ENCODE measurements around the gene PTPRU. TPM values are rescaled to one million over a fixed set of nuclear protein-coding genes. Genes with fewer than 3 reads are reported as not detected.

Gene PTPRU
- total RNA-seq, 1 experiment from 2014 or later = 45.5 TPM

DNA sequence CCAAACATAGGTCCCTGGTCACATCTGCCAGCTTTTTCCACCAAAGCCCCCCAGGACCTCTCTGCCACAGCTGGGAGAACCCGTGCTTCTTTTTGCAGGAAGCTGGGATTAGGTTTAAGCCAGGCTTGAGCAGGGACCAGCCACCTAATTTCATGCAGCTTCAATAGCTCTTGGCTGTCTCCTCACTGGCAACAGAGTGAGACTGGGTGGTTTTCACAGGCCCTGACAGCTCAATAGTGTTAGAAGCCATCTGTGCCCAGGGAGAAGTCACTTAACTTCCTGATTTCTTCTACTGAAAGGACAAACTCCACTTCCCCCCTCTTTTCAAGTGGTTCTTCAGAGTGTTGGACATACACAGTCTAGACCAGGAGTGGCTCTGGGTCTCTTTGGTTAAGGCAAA, 34.3 kb upstream of the PTPRU start:
- Histone ChIP-seq H3K27ac (ENCODE audit: insufficient read length, low read depth, low read length) (no peak overlapping the region), H2BK20ac (ENCODE audit: low read depth, low read length, poor library complexity, severe bottlenecking) (no peak overlapping the region), H2BK15ac (ENCODE audit: low read depth, low read length) (no peak overlapping the region), H3K9me3 (ENCODE audit: control insufficient read depth, low read depth, low read length) (no peaks in the 10 kb centered on the region), H2BK120ac (ENCODE audit: low read depth, low read length, poor library complexity, severe bottlenecking) (no peak overlapping the region), H2BK12ac (ENCODE audit: insufficient read length, low read depth, low read length) (no peak overlapping the region), H3K27me3 (ENCODE audit: insufficient read depth, low read length) (no peaks in the 10 kb centered on the region), H3K14ac (ENCODE audit: insufficient read depth, low read length) (no peak overlapping the region), H3K18ac (ENCODE audit: insufficient read length, low read depth, low read length) (no peak overlapping the region), H3K23me2 (ENCODE audit: insufficient read length, low read depth, low read length, poor library complexity, severe bottlenecking) (no peaks in the 10 kb centered on the region), H2BK5ac (ENCODE audit: insufficient read length, low read length) (no peak overlapping the region), H3K56ac (ENCODE audit: insufficient read length, low read depth, low read length) (no peak overlapping the region), H3K4me1 (ENCODE audit: insufficient read depth, low read length) (peaks cover 3% of the 10 kb centered on the region; the same call in 1 of the 2 replicates), H3K79me2 (ENCODE audit: insufficient read depth, low read length) (no peaks in the 10 kb centered on the region), H3T11ph (ENCODE audit: low read length) (no peak overlapping the region), H3K23ac (ENCODE audit: insufficient read length, low read depth, low read length) (no peak overlapping the region), H3K4me2 (ENCODE audit: insufficient read depth, insufficient read length, low read length) (no peak overlapping the region), H4K20me1 (ENCODE audit: control insufficient read depth, insufficient read depth, insufficient read length) (no peaks in the 10 kb centered on the region), H4K8ac (replicated peaks; ENCODE audit: insufficient read length, low read depth, low read length) (no peak overlapping the region), H2AK5ac (ENCODE audit: insufficient read length, low read length) (no peak overlapping the region), H3K4ac (ENCODE audit: low read depth, low read length) (no peak overlapping the region), H2AFZ (ENCODE audit: low read length) (no peak overlapping the region), H3K9ac (ENCODE audit: extremely low read depth, insufficient read length, low read length) (no peak overlapping the region), H3K79me1 (ENCODE audit: insufficient read depth, low read depth, low read length, poor library complexity, severe bottlenecking) (no peaks in the 10 kb centered on the region), H4K5ac (ENCODE audit: insufficient read length, low read depth, low read length) (no peak overlapping the region), H4K91ac (ENCODE audit: insufficient read length, low read depth, low read length) (no peak overlapping the region)
- no peaks in the 10 kb centered on the region for H3K27me3 Mint-ChIP-seq (ENCODE audit: low read depth)
- peaks cover 6 to 11% of the 10 kb centered on the region in 2 experiments for H3K4me1 Mint-ChIP-seq
- H3K36me3 Mint-ChIP-seq (ENCODE audit: insufficient read depth in 1 of 3, low read depth in 3 of 3) = peaks cover 8 to 50% (median 35%) of the 10 kb centered on the region in 3 experiments; a peak in 6 of 7 replicates
- no peak for DNase-seq
- H3K4me3 Mint-ChIP-seq = no peak overlapping the region
- peak overlapping the region in 1 of 3 experiments; percentile 75; a peak in 1 of 7 replicates for H3K27ac Mint-ChIP-seq
- TF ChIP-seq, protein P1, sequence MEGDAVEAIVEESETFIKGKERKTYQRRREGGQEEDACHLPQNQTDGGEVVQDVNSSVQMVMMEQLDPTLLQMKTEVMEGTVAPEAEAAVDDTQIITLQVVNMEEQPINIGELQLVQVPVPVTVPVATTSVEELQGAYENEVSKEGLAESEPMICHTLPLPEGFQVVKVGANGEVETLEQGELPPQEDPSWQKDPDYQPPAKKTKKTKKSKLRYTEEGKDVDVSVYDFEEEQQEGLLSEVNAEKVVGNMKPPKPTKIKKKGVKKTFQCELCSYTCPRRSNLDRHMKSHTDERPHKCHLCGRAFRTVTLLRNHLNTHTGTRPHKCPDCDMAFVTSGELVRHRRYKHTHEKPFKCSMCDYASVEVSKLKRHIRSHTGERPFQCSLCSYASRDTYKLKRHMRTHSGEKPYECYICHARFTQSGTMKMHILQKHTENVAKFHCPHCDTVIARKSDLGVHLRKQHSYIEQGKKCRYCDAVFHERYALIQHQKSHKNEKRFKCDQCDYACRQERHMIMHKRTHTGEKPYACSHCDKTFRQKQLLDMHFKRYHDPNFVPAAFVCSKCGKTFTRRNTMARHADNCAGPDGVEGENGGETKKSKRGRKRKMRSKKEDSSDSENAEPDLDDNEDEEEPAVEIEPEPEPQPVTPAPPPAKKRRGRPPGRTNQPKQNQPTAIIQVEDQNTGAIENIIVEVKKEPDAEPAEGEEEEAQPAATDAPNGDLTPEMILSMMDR (conservative IDR thresholded peaks at IDR 0.05) = no peak
- no CpG with 5 or more reads among the region's 1 CpG for whole genome bisulfite sequencing (ENCODE audit: extremely low coverage, insufficient read length, low lambda C conversion rate)
- no peaks in the 10 kb centered on the region for H3K9me3 Mint-ChIP-seq

Data from H9 (cell line).